ENCODE results near the gene HYI.
"Not testable (repeated sequence)": the region's sequence is repeated elsewhere in the genome, so short reads cannot be mapped to it uniquely, and the experiment has no call there.

Gene HYI

GRCh38 chr1:43453442-43454269 is at the start of gene HYI:
HYI (minus strand) TSS chr1:43453931; CDS start chr1:43453793, 138 bp downstream.
- peak; percentile 59 to 71 for DNase-seq

GRCh38 chr1:43501806-43502205 is 48.1 kb upstream of the HYI start:
- not testable (repeated sequence) for DNase-seq

- DNase-seq, result no peak
These were observed 46.2 kb upstream of the HYI start for GRCh38 chr1:43499898-43500297.

GRCh38 chr1:43495204-43495603 is 41.5 kb upstream of the HYI start:
- no peak for DNase-seq

GRCh38 chr1:43493661-43494450 is 40.1 kb upstream of the HYI start:
- DNase-seq, result no peak

- DNase-seq, result no peak
These were observed 39.1 kb upstream of the HYI start for GRCh38 chr1:43492826-43493225.

- no peak for DNase-seq
These were observed 37.3 kb upstream of the HYI start for GRCh38 chr1:43491061-43491460.

GRCh38 chr1:43488165-43488564 is 34.4 kb upstream of the HYI start:
- no peak for DNase-seq

GRCh38 chr1:43484367-43484766 is 30.6 kb upstream of the HYI start:
- no peak for DNase-seq

- DNase-seq, result no peak
These were observed 28.5 kb upstream of the HYI start for GRCh38 chr1:43482215-43482614.

- no peak for DNase-seq
These were observed 27.8 kb upstream of the HYI start for GRCh38 chr1:43481491-43481890.

- DNase-seq, result no peak
These were observed 25.7 kb upstream of the HYI start for GRCh38 chr1:43479414-43479813.

- DNase-seq, result no peak
These were observed 24.0 kb upstream of the HYI start for GRCh38 chr1:43477716-43478115.

- DNase-seq, result not testable (repeated sequence)
These were observed 22.1 kb upstream of the HYI start for GRCh38 chr1:43475611-43476401.

- DNase-seq, result no peak
These were observed 19.7 kb upstream of the HYI start for GRCh38 chr1:43473463-43473862.

GRCh38 chr1:43472463-43473151 is 18.9 kb upstream of the HYI start:
- DNase-seq, result not testable (repeated sequence)

- no peak for DNase-seq
These were observed 18.3 kb upstream of the HYI start for GRCh38 chr1:43472087-43472462.

GRCh38 chr1:43469932-43470331 is 16.2 kb upstream of the HYI start:
- DNase-seq, result no peak

GRCh38 chr1:43468414-43468813 is 14.7 kb upstream of the HYI start:
- no peak for DNase-seq

GRCh38 chr1:43466403-43466802 is 12.7 kb upstream of the HYI start:
- no peak for DNase-seq

- no peak for DNase-seq
These were observed 11.9 kb upstream of the HYI start for GRCh38 chr1:43465505-43466067.

Measured in CD4-positive, alpha-beta T cell treated with Interferon alpha-2 for 1 hour (primary cell).